Measurements from ENCODE around the gene BRPF3. TPM values are rescaled to one million over a fixed set of nuclear protein-coding genes. Genes with fewer than 3 reads are reported as not detected.

The BRPF3 gene
- total RNA-seq, 2 experiments from 2014 or later = 21.6 to 21.8 TPM

DNA sequence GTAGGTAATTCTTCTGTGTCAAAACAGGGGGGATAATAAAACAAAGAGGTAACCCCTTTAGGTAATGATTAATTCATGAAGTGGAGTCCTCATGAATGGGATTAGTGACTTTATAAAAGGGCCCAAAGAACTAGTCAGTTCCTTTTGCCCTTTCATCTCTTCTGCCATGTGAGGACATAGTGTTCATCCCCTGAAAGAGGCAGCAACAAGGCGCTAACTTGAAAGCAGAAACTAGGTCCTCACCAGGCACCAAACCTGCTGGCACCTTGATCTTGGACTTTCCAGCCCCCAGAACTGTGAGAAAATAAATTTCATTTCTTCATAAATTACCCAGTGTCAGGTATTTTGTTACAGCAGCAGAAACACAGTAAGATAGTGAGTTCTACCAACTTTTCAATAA is 16.4 kb upstream of the BRPF3 start:
- ChIA-PET POLR2A (no interaction called here), CTCF (no interaction called here)
- no peak for DNase-seq
- Mint-ChIP-seq H3K27ac (no peak overlapping the region), H3K4me1 (peaks cover 11% of the 10 kb centered on the region), H3K36me3 (ENCODE audit: low read depth) (peaks cover 19% of the 10 kb centered on the region), H3K4me3 (no peak overlapping the region), H3K27me3 (peaks cover 17% of the 10 kb centered on the region), H3K9me3 (peaks cover 18% of the 10 kb centered on the region)

GRCh38 chr6:36184311-36184710 is 12.2 kb upstream of the BRPF3 start:
- H3K9me3 Mint-ChIP-seq = peaks cover 2% of the 10 kb centered on the region
- H3K4me1 Mint-ChIP-seq = no peaks in the 10 kb centered on the region
- no peak for DNase-seq
- H3K27me3 Mint-ChIP-seq = peaks cover 8% of the 10 kb centered on the region
- ChIA-PET CTCF (no interaction called here), POLR2A (no interaction called here)
- H3K27ac Mint-ChIP-seq = no peak overlapping the region
- no peaks in the 10 kb centered on the region for H3K36me3 Mint-ChIP-seq (ENCODE audit: low read depth)
- H3K4me3 Mint-ChIP-seq = no peak overlapping the region

- H3K27ac Mint-ChIP-seq = no peak overlapping the region
- POLR2A ChIA-PET = no interaction called here
Observed at GRCh38 chr6:36186199-36186598, 10.3 kb upstream of the BRPF3 start.

DNA sequence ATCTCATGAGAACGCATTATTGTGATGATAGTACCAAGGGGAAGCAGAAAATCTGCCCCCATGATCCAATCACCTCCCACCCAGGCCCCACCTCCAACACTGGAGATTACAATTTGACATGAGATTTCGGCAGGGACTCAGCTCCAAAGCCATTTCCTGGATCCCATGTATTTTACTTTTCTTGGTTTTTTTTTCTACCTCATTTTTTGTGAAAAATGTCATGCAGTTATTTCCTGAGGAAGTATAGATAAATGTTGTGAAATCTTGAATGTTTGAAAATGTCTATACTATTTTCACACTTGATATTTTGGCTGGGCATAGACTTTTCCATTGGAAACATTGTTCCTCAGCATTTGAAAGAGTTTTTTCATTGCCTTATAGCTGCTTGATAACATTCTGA is 9.1 kb upstream of the BRPF3 start:
- H3K4me1 Mint-ChIP-seq = no peaks in the 10 kb centered on the region
- H3K27ac Mint-ChIP-seq = no peak overlapping the region
- H3K4me3 Mint-ChIP-seq = no peak overlapping the region
- POLR2A ChIA-PET = no interaction called here
- CTCF ChIA-PET = no interaction called here
- peaks cover 10% of the 10 kb centered on the region for H3K27me3 Mint-ChIP-seq
- H3K9me3 Mint-ChIP-seq = no peaks in the 10 kb centered on the region
- no peak for DNase-seq
- H3K36me3 Mint-ChIP-seq (ENCODE audit: low read depth) = no peaks in the 10 kb centered on the region

More at GRCh38 chr6:36186199-36186598, 10.3 kb upstream of the BRPF3 start:
- no peak overlapping the region for H3K4me3 Mint-ChIP-seq
- CTCF ChIA-PET = no interaction called here
- H3K27me3 Mint-ChIP-seq = peaks cover 5% of the 10 kb centered on the region
- H3K9me3 Mint-ChIP-seq = peaks cover 2% of the 10 kb centered on the region
- no peak for DNase-seq
- H3K36me3 Mint-ChIP-seq (ENCODE audit: low read depth) = no peaks in the 10 kb centered on the region
- no peaks in the 10 kb centered on the region for H3K4me1 Mint-ChIP-seq

DNA sequence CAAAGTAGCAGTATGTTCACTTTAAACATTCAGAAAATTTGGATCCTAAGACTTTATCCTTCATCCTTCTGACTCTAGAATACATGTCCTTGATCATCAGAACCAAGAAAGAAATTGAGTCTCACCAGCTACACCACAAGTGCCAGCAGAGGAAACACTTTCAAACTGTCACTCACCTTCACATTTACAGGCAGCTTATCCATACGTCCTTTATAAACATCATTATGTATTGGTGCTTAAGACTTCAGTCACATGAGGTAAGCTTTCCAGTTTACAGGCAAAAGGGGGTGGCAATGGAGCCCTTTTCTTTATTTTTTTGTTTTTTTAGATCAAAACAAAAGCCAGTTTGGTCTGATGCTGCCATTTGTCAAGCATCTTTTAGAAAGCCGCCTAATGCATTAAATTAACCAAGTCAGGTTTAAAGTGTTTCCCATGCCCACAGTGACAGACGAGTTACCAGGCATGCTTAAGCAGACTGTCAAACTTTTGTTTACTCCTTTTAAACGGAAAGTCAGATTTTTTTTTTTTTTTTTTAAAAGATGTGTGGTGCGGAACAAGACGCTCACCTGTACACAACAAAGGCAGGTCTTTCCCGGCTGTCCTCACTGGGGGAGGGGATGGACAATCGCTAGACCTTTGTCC is 952 bp upstream of the BRPF3 start:
- peak overlapping the region; percentile 73 for H3K4me3 Mint-ChIP-seq
- no peak for DNase-seq
- H3K9me3 Mint-ChIP-seq = no peaks in the 10 kb centered on the region
- peaks cover 22% of the 10 kb centered on the region for H3K4me1 Mint-ChIP-seq
- H3K27ac Mint-ChIP-seq = peak overlapping the region; percentile 75
- POLR2A ChIA-PET = interaction anchor here (0.7 to 1.9 kb wide), 9 partner anchors 12 to 168 kb away, joined by 3 to 14 read pairs (median 3); partner anchors contain the start of gene MAPK14
- CTCF ChIA-PET = interaction anchor here (1.0 to 2.5 kb wide), 10 partner anchors 14 to 167 kb away, joined by 3 to 15 read pairs (median 4); partner anchors contain the start of genes MAPK13 and MAPK14
- H3K27me3 Mint-ChIP-seq = peaks cover 13% of the 10 kb centered on the region
- peaks cover 11% of the 10 kb centered on the region for H3K36me3 Mint-ChIP-seq (ENCODE audit: low read depth)

GRCh38 chr6:36196880-36197548 is 470 bp downstream of the BRPF3 start:
- Mint-ChIP-seq H3K36me3 (ENCODE audit: low read depth) (peaks cover 25% of the 10 kb centered on the region), H3K9me3 (peaks cover 2% of the 10 kb centered on the region), H3K4me1 (peaks cover 33% of the 10 kb centered on the region), H3K4me3 (peak overlapping the region; percentile 85), H3K27me3 (peaks cover 7% of the 10 kb centered on the region), H3K27ac (peak overlapping the region; percentile 87)
- ChIA-PET CTCF (interaction anchor here (1.0 to 1.7 kb wide), 3 partner anchors 53 to 170 kb away, joined by 3 to 4 read pairs (median 3); partner anchors contain the start of gene MAPK14), POLR2A (interaction anchor here (0.9 to 3.5 kb wide), 8 partner anchors 9 to 169 kb away, joined by 3 to 31 read pairs (median 4); partner anchors contain the start of genes MAPK13 and MAPK14)
- peak; percentile 99 for DNase-seq

DNA sequence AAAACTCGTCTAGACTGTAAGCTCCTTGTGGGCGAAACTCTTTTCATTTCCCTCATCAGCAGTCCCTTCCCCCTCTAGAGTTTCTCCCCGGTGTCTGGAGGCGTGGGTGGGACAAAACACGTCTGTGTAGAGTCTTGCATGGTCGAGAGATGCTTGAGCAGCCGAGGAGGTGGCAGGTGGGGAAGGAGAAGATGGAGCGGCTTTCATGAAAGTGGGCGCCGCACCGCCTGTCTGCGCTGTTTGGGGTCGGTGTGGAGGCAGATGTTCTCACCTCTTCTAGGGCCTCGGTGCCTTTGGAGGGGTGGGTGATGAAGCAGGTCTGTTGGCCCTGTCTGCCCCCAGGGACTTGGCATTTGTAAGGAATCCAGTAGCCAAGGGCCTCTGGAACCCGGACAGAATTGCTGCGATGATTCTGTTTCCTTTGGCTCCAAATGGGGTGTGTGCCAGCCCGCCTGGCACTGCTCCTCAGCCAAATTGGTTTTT is 1.2 kb downstream of the BRPF3 start:
- H3K27ac Mint-ChIP-seq = peak overlapping the region; percentile 87
- peaks cover 40% of the 10 kb centered on the region for H3K4me1 Mint-ChIP-seq
- CTCF ChIA-PET = interaction anchor here (1.0 to 1.7 kb wide), 3 partner anchors 53 to 170 kb away, joined by 3 to 4 read pairs (median 3); partner anchors contain the start of gene MAPK14
- POLR2A ChIA-PET = interaction anchor here (0.9 to 3.5 kb wide), 9 partner anchors 8 to 169 kb away, joined by 3 to 31 read pairs (median 4); partner anchors contain the start of genes MAPK13 and MAPK14
- peaks cover 33% of the 10 kb centered on the region for H3K36me3 Mint-ChIP-seq (ENCODE audit: low read depth)
- DNase-seq = no peak
- peaks cover 5% of the 10 kb centered on the region for H3K9me3 Mint-ChIP-seq
- H3K27me3 Mint-ChIP-seq = peaks cover 2% of the 10 kb centered on the region
- H3K4me3 Mint-ChIP-seq = peak overlapping the region; percentile 85

DNA sequence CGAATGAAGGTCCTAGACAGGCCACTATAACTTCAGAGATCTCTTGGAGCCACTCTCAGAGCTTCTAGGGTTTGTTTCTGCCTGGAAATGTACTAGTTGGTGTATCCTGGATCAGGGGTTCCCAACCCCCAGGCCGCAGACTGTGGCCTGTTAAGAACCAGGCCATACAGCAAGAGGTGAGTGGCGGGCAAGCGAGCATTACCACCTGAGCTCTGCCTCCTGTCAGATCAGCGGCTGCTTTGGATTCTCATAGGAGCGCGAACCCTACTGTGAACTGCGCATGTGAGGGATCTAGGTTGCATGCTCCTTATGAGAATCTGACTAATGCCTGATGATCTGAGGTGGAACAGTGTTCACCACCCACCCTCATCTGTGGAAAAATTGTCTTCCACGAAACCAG is 2.4 kb downstream of the BRPF3 start:
- ChIA-PET POLR2A (interaction anchor here (3.5 kb wide), 1 partner anchor 78 kb away, joined by 31 read pairs; no protein-coding TSS in a partner anchor), CTCF (no interaction called here)
- Mint-ChIP-seq H3K4me1 (peaks cover 51% of the 10 kb centered on the region), H3K36me3 (ENCODE audit: low read depth) (peaks cover 45% of the 10 kb centered on the region), H3K4me3 (no peak overlapping the region), H3K27me3 (peaks cover 2% of the 10 kb centered on the region), H3K27ac (no peak overlapping the region), H3K9me3 (peaks cover 6% of the 10 kb centered on the region)
- DNase-seq = no peak

- POLR2A ChIA-PET = interaction anchor here (3.0 kb wide), 1 partner anchor 69 kb away, joined by 9 read pairs; no protein-coding TSS in a partner anchor
- H3K27ac Mint-ChIP-seq = no peak overlapping the region
- H3K4me1 Mint-ChIP-seq = peaks cover 60% of the 10 kb centered on the region
- H3K36me3 Mint-ChIP-seq (ENCODE audit: low read depth) = peaks cover 51% of the 10 kb centered on the region
- peaks cover 3% of the 10 kb centered on the region for H3K27me3 Mint-ChIP-seq
- DNase-seq = no peak
- CTCF ChIA-PET = no interaction called here
- no peak overlapping the region for H3K4me3 Mint-ChIP-seq
- H3K9me3 Mint-ChIP-seq = peaks cover 6% of the 10 kb centered on the region
Observed at GRCh38 chr6:36200154-36200891, 3.8 kb downstream of the BRPF3 start.

- ChIA-PET CTCF (no interaction called here), POLR2A (interaction anchor here (3.0 kb wide), 1 partner anchor 70 kb away, joined by 9 read pairs; no protein-coding TSS in a partner anchor)
- Mint-ChIP-seq H3K4me1 (peaks cover 56% of the 10 kb centered on the region), H3K9me3 (peaks cover 6% of the 10 kb centered on the region), H3K27ac (no peak overlapping the region), H3K27me3 (peaks cover 7% of the 10 kb centered on the region), H3K36me3 (ENCODE audit: low read depth) (peaks cover 59% of the 10 kb centered on the region), H3K4me3 (no peak overlapping the region)
- DNase-seq = no peak
Observed at GRCh38 chr6:36200998-36201596, 4.6 kb downstream of the BRPF3 start.

DNA sequence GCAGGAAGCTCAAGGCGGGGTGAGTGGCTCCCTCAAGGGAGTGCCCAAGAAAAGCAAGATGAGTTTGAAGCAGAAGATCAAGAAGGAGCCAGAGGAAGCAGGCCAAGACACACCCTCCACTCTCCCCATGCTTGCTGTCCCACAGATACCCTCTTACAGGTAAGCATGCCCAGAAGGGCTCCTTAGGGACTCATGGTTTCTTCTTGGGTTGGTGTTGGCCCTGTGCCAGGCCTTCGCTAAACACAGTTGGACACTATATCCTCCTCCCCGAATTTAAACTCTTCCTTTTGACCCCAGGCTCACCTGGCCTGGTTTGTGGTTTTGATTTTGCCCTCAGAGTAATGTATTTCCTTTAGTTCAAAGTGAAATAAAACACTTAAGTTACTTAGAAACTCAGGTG is 5.1 kb downstream of the BRPF3 start:
- H3K27me3 Mint-ChIP-seq = peaks cover 7% of the 10 kb centered on the region
- no peak for DNase-seq
- CTCF ChIA-PET = no interaction called here
- POLR2A ChIA-PET = interaction anchor here (3.0 kb wide), 1 partner anchor 70 kb away, joined by 9 read pairs; no protein-coding TSS in a partner anchor
- H3K27ac Mint-ChIP-seq = no peak overlapping the region
- no peak overlapping the region for H3K4me3 Mint-ChIP-seq
- H3K36me3 Mint-ChIP-seq (ENCODE audit: low read depth) = peaks cover 64% of the 10 kb centered on the region
- H3K4me1 Mint-ChIP-seq = peaks cover 55% of the 10 kb centered on the region
- peaks cover 6% of the 10 kb centered on the region for H3K9me3 Mint-ChIP-seq

DNA sequence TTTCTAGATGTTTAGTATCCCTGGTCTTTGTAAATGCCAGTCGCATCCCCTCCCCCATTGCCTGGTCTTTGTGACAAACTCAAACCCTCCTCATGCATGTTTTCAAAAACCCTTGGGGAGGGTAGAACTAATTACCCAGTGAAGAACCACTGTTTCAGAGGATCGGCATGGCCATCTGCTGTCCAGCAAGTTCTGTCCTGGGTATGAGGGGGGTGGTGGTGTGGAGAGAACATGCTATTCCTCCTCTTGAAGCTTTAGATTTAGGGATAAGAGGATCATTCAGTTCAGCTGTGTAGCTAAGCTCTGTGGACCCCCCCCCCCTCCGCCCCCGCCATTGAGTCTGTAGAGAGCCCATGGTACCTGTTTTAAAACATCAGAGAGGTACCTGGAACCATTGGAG is 5.6 kb downstream of the BRPF3 start:
- H3K9me3 Mint-ChIP-seq = peaks cover 6% of the 10 kb centered on the region
- ChIA-PET POLR2A (interaction anchor here (3.0 kb wide), 1 partner anchor 71 kb away, joined by 9 read pairs; no protein-coding TSS in a partner anchor), CTCF (no interaction called here)
- DNase-seq = no peak
- H3K27ac Mint-ChIP-seq = no peak overlapping the region
- peaks cover 69% of the 10 kb centered on the region for H3K36me3 Mint-ChIP-seq (ENCODE audit: low read depth)
- no peak overlapping the region for H3K4me3 Mint-ChIP-seq
- peaks cover 55% of the 10 kb centered on the region for H3K4me1 Mint-ChIP-seq
- H3K27me3 Mint-ChIP-seq = peaks cover 7% of the 10 kb centered on the region
